ENCODE measurements around the gene STX8. TPM values are rescaled to one million over a fixed set of nuclear protein-coding genes. Genes with fewer than 3 reads are reported as not detected.

Gene STX8
- total RNA-seq, 4 donors from 2014 or later = 38.8 to 102 (median 68.5) TPM

DNA sequence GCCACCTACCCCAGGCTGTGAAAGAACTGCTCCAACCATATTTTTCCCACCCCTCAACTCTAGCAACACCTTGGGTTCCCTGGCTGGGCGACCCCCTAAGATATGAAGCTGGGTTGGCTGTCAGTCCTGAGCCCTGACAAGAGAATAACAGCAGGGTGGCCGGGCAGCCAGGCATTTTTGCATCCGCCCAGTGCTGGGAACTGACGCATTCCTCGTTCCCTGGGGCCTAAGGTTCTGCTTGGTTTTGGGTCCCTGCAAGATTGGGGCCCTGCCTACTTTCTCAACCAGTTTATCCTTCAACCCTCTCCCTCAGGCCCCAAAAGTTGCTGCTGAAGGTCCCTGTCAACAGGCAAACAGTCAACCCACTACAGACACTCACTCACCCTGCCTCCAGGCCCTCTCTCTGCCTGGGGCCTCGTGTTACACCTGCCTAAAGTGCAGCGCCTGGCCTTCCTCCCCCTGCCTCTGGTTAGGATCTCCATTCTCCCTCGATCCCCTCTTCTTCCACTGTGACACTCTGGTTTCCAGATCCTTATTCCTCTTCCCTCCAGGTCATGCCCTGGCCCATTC is 151.5 kb downstream of the STX8 start:
- Histone ChIP-seq H3K27ac (no peak overlapping the region), H3K36me3 (no peaks in the 10 kb centered on the region), H3K4me1 (no peaks in the 10 kb centered on the region), H3K9me3 (no peaks in the 10 kb centered on the region), H3K27me3 (no peaks in the 10 kb centered on the region), H3K4me3 (no peak overlapping the region)
- DNase-seq = no peak
- TF ChIP-seq POLR2A (IDR thresholded peaks at IDR 0.05) = no peak
- TF ChIP-seq, protein P1, sequence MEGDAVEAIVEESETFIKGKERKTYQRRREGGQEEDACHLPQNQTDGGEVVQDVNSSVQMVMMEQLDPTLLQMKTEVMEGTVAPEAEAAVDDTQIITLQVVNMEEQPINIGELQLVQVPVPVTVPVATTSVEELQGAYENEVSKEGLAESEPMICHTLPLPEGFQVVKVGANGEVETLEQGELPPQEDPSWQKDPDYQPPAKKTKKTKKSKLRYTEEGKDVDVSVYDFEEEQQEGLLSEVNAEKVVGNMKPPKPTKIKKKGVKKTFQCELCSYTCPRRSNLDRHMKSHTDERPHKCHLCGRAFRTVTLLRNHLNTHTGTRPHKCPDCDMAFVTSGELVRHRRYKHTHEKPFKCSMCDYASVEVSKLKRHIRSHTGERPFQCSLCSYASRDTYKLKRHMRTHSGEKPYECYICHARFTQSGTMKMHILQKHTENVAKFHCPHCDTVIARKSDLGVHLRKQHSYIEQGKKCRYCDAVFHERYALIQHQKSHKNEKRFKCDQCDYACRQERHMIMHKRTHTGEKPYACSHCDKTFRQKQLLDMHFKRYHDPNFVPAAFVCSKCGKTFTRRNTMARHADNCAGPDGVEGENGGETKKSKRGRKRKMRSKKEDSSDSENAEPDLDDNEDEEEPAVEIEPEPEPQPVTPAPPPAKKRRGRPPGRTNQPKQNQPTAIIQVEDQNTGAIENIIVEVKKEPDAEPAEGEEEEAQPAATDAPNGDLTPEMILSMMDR (IDR thresholded peaks at IDR 0.05) = no peak

DNA sequence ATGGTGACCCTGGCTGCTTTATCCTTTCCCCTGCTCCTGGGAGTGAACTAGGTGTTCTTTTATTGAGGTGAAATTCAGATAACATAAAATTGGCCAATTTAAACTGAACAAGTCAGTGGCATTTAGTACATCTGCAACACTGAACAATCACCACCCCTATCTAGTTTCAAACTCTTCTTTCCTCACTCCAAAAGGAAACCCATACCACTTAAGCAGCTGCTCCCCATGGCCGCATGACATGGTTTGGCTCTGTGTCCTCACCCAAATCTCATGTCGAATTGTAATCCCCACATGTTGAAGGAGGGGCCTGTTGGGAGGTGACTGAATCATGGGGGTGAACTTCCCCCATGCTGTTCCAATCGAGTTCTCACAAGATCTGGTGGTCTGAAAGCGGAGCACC is 154.1 kb downstream of the STX8 start:
- TF ChIP-seq, protein P1 (IDR thresholded peaks at IDR 0.05) = no peak
- no peak for TF ChIP-seq POLR2A (IDR thresholded peaks at IDR 0.05)

GRCh38 chr17:9419932-9420453 is 155.6 kb downstream of the STX8 start:
- no peaks in the 10 kb centered on the region for H3K36me3 ChIP-seq
- no peaks in the 10 kb centered on the region for H3K9me3 ChIP-seq
- no peak overlapping the region for H3K27ac ChIP-seq
- TF ChIP-seq, protein P1 (IDR thresholded peaks at IDR 0.05) = no peak
- no peak for TF ChIP-seq POLR2A (IDR thresholded peaks at IDR 0.05)
- H3K4me3 ChIP-seq = no peak overlapping the region
- no peak for DNase-seq
- no peaks in the 10 kb centered on the region for H3K4me1 ChIP-seq
- no peaks in the 10 kb centered on the region for H3K27me3 ChIP-seq

More for the DNA sequence above, 154.1 kb downstream of the STX8 start:
- Histone ChIP-seq H3K4me3 (no peak overlapping the region), H3K4me1 (no peaks in the 10 kb centered on the region), H3K36me3 (no peaks in the 10 kb centered on the region), H3K9me3 (no peaks in the 10 kb centered on the region), H3K27me3 (no peaks in the 10 kb centered on the region), H3K27ac (no peak overlapping the region)
- DNase-seq = no peak

DNA sequence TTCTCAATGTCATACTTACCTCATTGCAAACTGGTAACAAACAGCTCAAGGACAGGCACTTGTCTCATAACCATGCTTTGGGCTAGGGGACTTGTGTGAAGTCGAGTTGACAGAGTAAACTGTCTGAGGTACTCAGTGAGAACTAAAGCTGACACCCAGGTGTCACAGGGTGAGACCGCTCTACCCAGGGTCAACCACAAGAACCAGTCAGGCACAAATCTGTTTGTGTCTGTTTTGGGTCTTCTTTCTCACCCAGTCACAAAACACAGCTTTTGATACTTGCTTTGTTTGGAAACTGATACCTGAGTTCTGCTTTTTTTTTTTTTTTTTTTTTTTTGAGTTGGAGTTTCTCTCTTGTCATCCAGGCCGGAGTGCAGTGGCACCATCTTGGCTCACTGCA is 161.1 kb downstream of the STX8 start:
- TF ChIP-seq POLR2A (IDR thresholded peaks at IDR 0.05) = no peak
- TF ChIP-seq, protein P1 (IDR thresholded peaks at IDR 0.05) = no peak
- Histone ChIP-seq H3K36me3 (no peaks in the 10 kb centered on the region), H3K27ac (no peak overlapping the region), H3K4me1 (no peaks in the 10 kb centered on the region), H3K4me3 (no peak overlapping the region), H3K27me3 (no peaks in the 10 kb centered on the region), H3K9me3 (no peaks in the 10 kb centered on the region)
- DNase-seq = peak in 2 of 3 donors; percentile 35 to 52

GRCh38 chr17:9410737-9411136 is 164.9 kb downstream of the STX8 start:
- no peaks in the 10 kb centered on the region for H3K9me3 ChIP-seq
- no peak for DNase-seq
- TF ChIP-seq, protein P1 (IDR thresholded peaks at IDR 0.05) = no peak
- TF ChIP-seq POLR2A (IDR thresholded peaks at IDR 0.05) = no peak

More at GRCh38 chr17:9410737-9411136, 164.9 kb downstream of the STX8 start:
- no peaks in the 10 kb centered on the region for H3K27me3 ChIP-seq
- no peak overlapping the region for H3K4me3 ChIP-seq
- no peak overlapping the region for H3K27ac ChIP-seq
- no peaks in the 10 kb centered on the region for H3K4me1 ChIP-seq
- H3K36me3 ChIP-seq = no peaks in the 10 kb centered on the region

Measured in Peyer's patch (tissue), 4 donors.